Adrenal gland (tissue), 12 donors: ENCODE measurements around the gene LAPTM4A. TPM values are rescaled to one million over a fixed set of nuclear protein-coding genes. Genes with fewer than 3 reads are reported as not detected.

Experiments used
- DNase-seq, 7 donors: peaks; one replicate each; pipeline ENCODE4 v3.0.0-alpha.2; 2019 to 2020
- H3K27ac ChIP-seq, 5 donors: fragments of 200-600 bp; sonication (generic) in 4 of 5; 1 replicate in 3 of 5; 2 replicates in 2 of 5; pipeline versions ENCODE4 v1.5.1 to v1.8.0; 2016 to 2020; ENCODE audit warnings: mild to moderate bottlenecking in 1 of 5
- H3K27me3 ChIP-seq: fragments of 200-600 bp; 2 replicates; pipeline ENCODE4 v1.8.0; 2021
- H3K36me3 ChIP-seq, 2 donors: fragments of 200-600 bp; replicated peaks in 1 of 2; 1 replicate in 1 of 2; 2 replicates in 1 of 2; pipeline versions ENCODE4 v1.5.1 to v1.8.0; 2018 to 2022
- H3K4me1 ChIP-seq, 2 donors: fragments of 200-600 bp; replicated peaks in 1 of 2; 1 replicate in 1 of 2; 2 replicates in 1 of 2; pipeline versions ENCODE4 v1.5.1 to v1.8.0; 2018 to 2021
- H3K4me3 ChIP-seq, 4 donors: fragments of 200-600 bp; sonication (generic) in 3 of 4; one replicate each; pipeline ENCODE4 v1.5.1; 2016 to 2018
- H3K9me3 ChIP-seq, 3 donors: fragments of 200-600 bp; sonication (generic) in 1 of 3; replicated peaks in 1 of 3; 1 replicate in 2 of 3; 2 replicates in 1 of 3; pipeline versions ENCODE4 v1.5.1 to v1.8.0; 2016 to 2021
- CTCF ChIP-seq, 6 experiments: fragments of 450-650 bp in 4 of 6; fragments of 200-600 bp in 2 of 6; sonication (generic) in 1 of 6; IDR thresholded peaks; 1 replicate in 5 of 6; 2 replicates in 1 of 6; pipeline versions ENCODE4 v1.5.1 to v1.8.0; 2016 to 2021; ENCODE audit warnings: antibody characterized with exemption in 6 of 6, mild to moderate bottlenecking in 2 of 6, moderate library complexity in 1 of 6
- POLR2A ChIP-seq, 2 donors: fragments of 450-650 bp; IDR thresholded peaks; one replicate each; pipeline ENCODE4 v1.6.1; 2017; ENCODE audit warnings: antibody characterized with exemption in 2 of 2, mild to moderate bottlenecking in 2 of 2, moderate library complexity in 1 of 2
- WGBS, 4 donors: extraction: QIAGEN DNeasy Blood & Tissue Kit in 2 of 4; methylation state at CpG; one replicate each; pipeline versions ENCODE4 v1.1.5 to v1.1.7; 2013 to 2017; 5-methylcytosine and 5-hydroxymethylcytosine counted together
- intact Hi-C, 2 donors: fragments of 100-400 bp; cut with DNase I; formaldehyde crosslinking; loops; one replicate each; pipeline versions ENCODE4 v1.14.1 to v1.15.0; 2022 to 2023
- polyA plus RNA-seq, 3 donors: library from polyadenylated mRNA; stranded (reverse); fragments of 200-250 nt in 2 of 3; fragments of 350-450 nt in 1 of 3; fragmentation: Illumina TruSeq in 1 of 3; extraction: RNeasy Lipid Tissue Mini Kit (QIAGEN cat#74804) in 1 of 3; gene quantifications; one replicate each; pipeline ENCODE4 v1.2.3, GENCODE V29; 2013 to 2014
- total RNA-seq, 9 donors: library from RNA; depleted of rRNA in 4 of 9; stranded (reverse); fragments of >200 nt in 4 of 9; fragments of 120-200 nt in 1 of 9; fragmentation: NEBNext Ultra II Directional in 1 of 9; extraction: Animal tissue kit (Norgen Biotek cat#: 25700) in 1 of 9; gene quantifications; one replicate each; pipeline versions ENCODE4 v1.1.0 to v1.2.4, GENCODE V29; 2013 to 2023
- donor health status: healthy with polysubstance abuse.
- donor health status: Bipolar disorder and iron deficiency.
- donor health status: DM: yes; HTN: yes; CAD: no.
- donor health status: DM: no; HTN: no; CAD: no.
- donor health status: DM: no; HTN: no; CAD: no.
- donor health status: DM: yes; HTN: yes; CAD: no.

The LAPTM4A gene
- total and polyA plus RNA-seq, 12 donors = 58.8 to 684 (median 229) TPM

- peaks cover 0 to 12% of the 10 kb centered on the region in 2 donors for H3K4me1 ChIP-seq
- 60 to 67% (median 63%) methylated on average over 15 of the region's 15 CpGs for WGBS, 4 donors
- DNase-seq = no peak
- no peaks in the 10 kb centered on the region for H3K9me3 ChIP-seq
- H3K4me3 ChIP-seq = peak overlapping the region in 2 of 4 donors; percentile 39 to 83
- no peaks in the 10 kb centered on the region for H3K36me3 ChIP-seq
- TF ChIP-seq CTCF (IDR thresholded peaks at IDR 0.05) (no peak), POLR2A (IDR thresholded peaks at IDR 0.05) (no peak)
- peak overlapping the region in 1 of 5 donors; percentile 17 for H3K27ac ChIP-seq
- intact Hi-C loops = no loop called here
- no peaks in the 10 kb centered on the region for H3K27me3 ChIP-seq
Observed at GRCh38 chr2:20013126-20013849, 38.1 kb downstream of the LAPTM4A start.

GRCh38 chr2:20012282-20013125 lies 38.9 kb downstream of the LAPTM4A start, which contains the start of gene MATN3:
TSS of gene MATN3 (minus strand) at chr2:20012668. CDS start at chr2:20012631, 37 bp downstream.
- WGBS, 4 donors = 2 to 6% (median 3%) methylated on average over 4 to 87 of the region's 87 CpGs
- H3K9me3 ChIP-seq = no peaks in the 10 kb centered on the region
- TF ChIP-seq CTCF (IDR thresholded peaks at IDR 0.05) (no peak), POLR2A (IDR thresholded peaks at IDR 0.05) (no peak)
- DNase-seq = peak in 6 of 7 donors; percentile 31 to 59 (median 38)
- no peaks in the 10 kb centered on the region for H3K36me3 ChIP-seq
- H3K27ac ChIP-seq = peak within 1 kb of the TSS in 1 of 5 donors; percentile 47
- intact Hi-C loops = no loop called here
- H3K4me3 ChIP-seq = peak within 1 kb of the TSS in 2 of 4 donors; percentile 39 to 83
- H3K4me1 ChIP-seq = peaks cover 0 to 12% of the 10 kb centered on the region in 2 donors
- no peaks in the 10 kb centered on the region for H3K27me3 ChIP-seq

- DNase-seq = no peak
- intact Hi-C loops = no loop called here
- Histone ChIP-seq H3K36me3 (no peaks in the 10 kb centered on the region), H3K27me3 (no peaks in the 10 kb centered on the region), H3K4me3 (peak overlapping the region in 2 of 4 donors; percentile 39 to 83), H3K9me3 (no peaks in the 10 kb centered on the region), H3K27ac (no peak overlapping the region), H3K4me1 (peaks cover 0 to 12% of the 10 kb centered on the region in 2 donors)
- WGBS, 4 donors = 32 to 77% (median 47%) methylated on average over 3 to 4 of the region's 4 CpGs
- TF ChIP-seq CTCF (IDR thresholded peaks at IDR 0.05) (no peak), POLR2A (IDR thresholded peaks at IDR 0.05) (no peak)
Observed at GRCh38 chr2:20012032-20012281, 39.5 kb downstream of the LAPTM4A start.

GRCh38 chr2:20011276-20012031 lies 40.0 kb downstream of the LAPTM4A start:
- WGBS, 4 donors = 85 to 91% (median 89%) methylated on average over 14 of the region's 14 CpGs
- H3K27me3 ChIP-seq = no peaks in the 10 kb centered on the region
- H3K4me3 ChIP-seq = no peak overlapping the region
- peaks cover 0 to 12% of the 10 kb centered on the region in 2 donors for H3K4me1 ChIP-seq
- no peak for TF ChIP-seq POLR2A (IDR thresholded peaks at IDR 0.05)
- no peak for TF ChIP-seq CTCF (IDR thresholded peaks at IDR 0.05)
- intact Hi-C loops = no loop called here
- DNase-seq = no peak
- no peak overlapping the region for H3K27ac ChIP-seq
- H3K36me3 ChIP-seq = no peaks in the 10 kb centered on the region
- H3K9me3 ChIP-seq = no peaks in the 10 kb centered on the region
